Duodenal mucosa (tissue), 2 donors: ENCODE data around the gene ZER1.
"Not testable (repeated sequence)": the region's sequence is repeated elsewhere in the genome, so short reads cannot be mapped to it uniquely, and the experiment has no call there.

Source experiments
- H3K27ac ChIP-seq: one replicate; pipeline ENCODE4 v1.7.0; 2013; ENCODE audit warnings: low read depth, low read length
- H3K27me3 ChIP-seq, 2 donors: one replicate each; pipeline ENCODE4 v1.7.0; 2013; ENCODE audit warnings: low read length in 2 of 2, control low read depth in 1 of 2; ENCODE audit not compliant: insufficient read depth in 2 of 2, control insufficient read depth in 1 of 2
- H3K36me3 ChIP-seq, 2 donors: one replicate each; pipeline ENCODE4 v1.7.0; 2013; ENCODE audit warnings: low read length in 2 of 2, control low read depth in 1 of 2; ENCODE audit not compliant: insufficient read depth in 2 of 2, control insufficient read depth in 1 of 2
- H3K4me1 ChIP-seq, 2 donors: one replicate each; pipeline ENCODE4 v1.7.0; 2013; ENCODE audit warnings: low read length in 2 of 2, control low read depth in 1 of 2; ENCODE audit not compliant: insufficient read depth in 2 of 2, control insufficient read depth in 1 of 2
- H3K4me3 ChIP-seq, 2 donors: one replicate each; pipeline ENCODE4 v1.7.0; 2013; ENCODE audit warnings: low read length in 2 of 2, low read depth in 1 of 2
- H3K9ac ChIP-seq, 2 donors: one replicate each; pipeline ENCODE4 v1.7.0; 2013; ENCODE audit warnings: low read length in 2 of 2, low read depth in 1 of 2
- H3K9me3 ChIP-seq, 2 donors: one replicate each; pipeline ENCODE4 v1.7.0; 2013; ENCODE audit warnings: low read length in 2 of 2, control low read depth in 1 of 2; ENCODE audit not compliant: control insufficient read depth in 1 of 2

ZER1 gene

DNA sequence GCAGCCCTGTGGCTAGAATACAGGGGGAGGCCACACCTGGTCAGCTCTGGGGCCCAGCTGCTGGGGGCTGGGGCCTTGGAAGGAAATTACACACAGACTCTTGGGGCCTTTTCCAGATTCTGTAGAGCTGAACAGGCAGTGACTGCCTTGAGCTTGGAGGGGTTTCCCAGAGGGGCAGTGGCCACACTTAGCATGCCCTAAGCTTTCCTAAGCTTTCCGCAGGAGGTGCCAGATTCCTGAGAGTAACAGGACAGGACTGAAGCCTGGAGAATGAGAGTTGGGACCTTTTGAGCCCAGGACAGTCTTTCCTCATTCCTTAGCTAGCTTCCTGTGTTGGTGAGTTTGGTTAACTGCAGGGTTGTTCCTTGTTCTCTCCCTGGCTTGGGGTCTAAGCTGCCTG lies 16.7 kb upstream of the ZER1 start:
- Histone ChIP-seq H3K36me3 (peaks cover 17 to 32% of the 10 kb centered on the region in 2 donors), H3K9ac (peak overlapping the region in 1 of 2 donors; percentile 54), H3K4me1 (peaks cover 15 to 17% of the 10 kb centered on the region in 2 donors), H3K27ac (no peak overlapping the region), H3K4me3 (peak overlapping the region; percentile 92 to 97), H3K9me3 (no peaks in the 10 kb centered on the region), H3K27me3 (no peaks in the 10 kb centered on the region)

DNA sequence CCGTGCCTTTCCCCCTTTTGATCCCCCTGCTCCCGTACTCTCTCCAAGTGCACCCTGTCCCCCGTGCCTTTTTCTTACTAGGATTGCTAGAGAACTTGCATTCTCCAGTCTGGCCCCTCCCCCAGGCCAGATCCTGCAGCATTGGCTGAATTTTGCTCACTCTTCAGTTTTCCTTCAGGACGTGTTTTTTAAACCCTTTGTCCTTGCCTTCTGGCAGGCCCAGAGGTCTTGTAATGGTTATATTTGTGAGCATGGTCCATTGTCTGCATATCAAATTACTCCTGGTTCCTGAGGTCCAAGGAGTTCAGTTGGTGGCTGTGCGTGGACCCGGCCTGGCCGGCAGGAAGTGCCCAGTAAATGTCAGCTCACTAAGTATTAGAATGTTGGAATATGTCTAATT lies 15.9 kb upstream of the ZER1 start:
- peak overlapping the region; percentile 54 to 74 for H3K9ac ChIP-seq
- no peak overlapping the region for H3K27ac ChIP-seq
- H3K27me3 ChIP-seq: no peaks in the 10 kb centered on the region
- H3K9me3 ChIP-seq: no peaks in the 10 kb centered on the region
- peaks cover 14 to 25% of the 10 kb centered on the region in 2 donors for H3K36me3 ChIP-seq
- H3K4me1 ChIP-seq: peaks cover 8 to 17% of the 10 kb centered on the region in 2 donors
- peak overlapping the region; percentile 92 to 97 for H3K4me3 ChIP-seq

- Histone ChIP-seq H3K36me3 (peaks cover 7 to 18% of the 10 kb centered on the region in 2 donors), H3K9me3 (no peaks in the 10 kb centered on the region)
Measured at GRCh38 chr9:128786681-128787601, 15.2 kb upstream of the ZER1 start, which contains the start of gene TBC1D13. Gene TBC1D13 (plus strand): TSS chr9:128787253. CDS start chr9:128787354, 101 bp downstream.

DNA sequence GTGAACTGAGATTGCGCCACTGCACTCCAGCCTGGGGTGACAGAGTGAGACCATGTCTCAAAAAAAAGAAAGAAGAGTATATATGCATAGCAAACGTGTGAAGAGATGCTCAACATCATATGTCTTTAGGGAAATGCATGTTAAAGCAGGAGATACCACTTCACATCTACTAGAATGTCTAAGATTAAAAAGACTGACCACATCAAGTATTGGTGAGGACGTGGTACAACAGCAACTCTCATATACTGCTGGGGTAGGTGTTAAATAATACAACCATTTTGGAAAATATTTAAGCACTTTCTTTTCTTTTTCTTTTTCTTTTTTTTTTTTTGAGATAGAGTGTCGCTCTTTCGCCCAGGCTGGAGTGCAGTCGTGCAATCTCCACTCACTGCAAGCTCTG lies 13.7 kb upstream of the ZER1 start:
- Histone ChIP-seq H3K4me1 (peaks cover 8 to 17% of the 10 kb centered on the region in 2 donors), H3K9me3 (no peaks in the 10 kb centered on the region), H3K4me3 (no peak overlapping the region), H3K27ac (no peak overlapping the region), H3K9ac (no peak overlapping the region), H3K27me3 (no peaks in the 10 kb centered on the region), H3K36me3 (peaks cover 0 to 3% of the 10 kb centered on the region in 2 donors)

More at GRCh38 chr9:128786681-128787601, 15.2 kb upstream of the ZER1 start, which contains the start of gene TBC1D13:
- peak within 1 kb of the TSS; percentile 32 for H3K27ac ChIP-seq
- peaks cover 8 to 17% of the 10 kb centered on the region in 2 donors for H3K4me1 ChIP-seq
- H3K4me3 ChIP-seq: peak within 1 kb of the TSS; percentile 92 to 97
- peak within 1 kb of the TSS; percentile 74 to 93 for H3K9ac ChIP-seq
- no peaks in the 10 kb centered on the region for H3K27me3 ChIP-seq

DNA sequence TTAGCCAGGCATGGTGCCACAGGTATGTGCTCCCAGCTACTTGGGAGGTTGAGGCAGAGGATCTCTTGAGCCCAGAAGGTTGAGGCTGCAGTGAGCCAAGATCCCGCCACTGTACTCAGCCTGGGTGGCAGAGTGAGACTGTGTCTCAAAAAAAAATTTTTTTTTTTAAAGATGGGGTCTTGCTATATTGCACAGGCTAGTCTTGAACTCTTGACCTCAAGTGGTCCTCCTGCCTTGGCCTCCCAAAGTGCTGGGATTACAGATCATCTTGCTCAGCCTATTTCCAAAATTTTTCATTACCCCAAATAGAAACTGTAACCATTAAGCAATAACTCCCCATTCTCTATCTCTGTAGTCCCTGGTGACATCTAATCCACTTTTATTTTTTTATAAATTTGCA lies 10.9 kb upstream of the ZER1 start:
- Histone ChIP-seq H3K9me3 (no peaks in the 10 kb centered on the region), H3K27ac (no peak overlapping the region), H3K4me3 (no peak overlapping the region)

GRCh38 chr9:128781187-128782070 lies 9.7 kb upstream of the ZER1 start:
- no peak overlapping the region for H3K9ac ChIP-seq
- H3K9me3 ChIP-seq: no peaks in the 10 kb centered on the region
- no peaks in the 10 kb centered on the region for H3K27me3 ChIP-seq
- H3K36me3 ChIP-seq: no peaks in the 10 kb centered on the region
- H3K4me1 ChIP-seq: peaks cover 0 to under 1% of the 10 kb centered on the region in 2 donors
- no peak overlapping the region for H3K4me3 ChIP-seq
- no peak overlapping the region for H3K27ac ChIP-seq

More for the DNA sequence above, 10.9 kb upstream of the ZER1 start:
- Histone ChIP-seq H3K4me1 (peaks cover under 1 to 7% of the 10 kb centered on the region in 2 donors), H3K27me3 (no peaks in the 10 kb centered on the region), H3K9ac (no peak overlapping the region), H3K36me3 (no peaks in the 10 kb centered on the region)

DNA sequence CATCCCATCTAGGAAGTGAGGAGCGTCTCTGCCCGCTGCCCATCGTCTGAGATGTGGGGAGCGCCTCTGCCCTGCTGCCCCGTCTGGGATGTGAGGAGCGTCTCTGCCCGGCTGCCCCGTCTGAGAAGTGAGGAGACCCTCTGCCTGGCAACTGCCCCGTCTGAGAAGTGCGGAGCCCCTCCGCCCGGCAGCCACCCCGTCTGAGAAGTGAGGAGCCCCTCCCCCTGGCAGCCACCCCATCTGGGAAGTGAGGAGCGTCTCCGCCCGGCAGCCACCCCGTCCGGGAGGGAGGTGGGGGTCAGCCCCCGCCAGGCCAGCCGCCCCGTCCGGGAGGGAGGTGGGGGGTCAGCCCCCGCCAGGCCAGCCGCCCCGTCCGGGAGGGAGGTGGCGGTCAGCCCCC lies 8.4 kb upstream of the ZER1 start:
- H3K27ac ChIP-seq, H3K27me3 ChIP-seq, H3K4me1 ChIP-seq, H3K9me3 ChIP-seq, H3K9ac ChIP-seq, H3K4me3 ChIP-seq, H3K36me3 ChIP-seq: not testable (repeated sequence)

DNA sequence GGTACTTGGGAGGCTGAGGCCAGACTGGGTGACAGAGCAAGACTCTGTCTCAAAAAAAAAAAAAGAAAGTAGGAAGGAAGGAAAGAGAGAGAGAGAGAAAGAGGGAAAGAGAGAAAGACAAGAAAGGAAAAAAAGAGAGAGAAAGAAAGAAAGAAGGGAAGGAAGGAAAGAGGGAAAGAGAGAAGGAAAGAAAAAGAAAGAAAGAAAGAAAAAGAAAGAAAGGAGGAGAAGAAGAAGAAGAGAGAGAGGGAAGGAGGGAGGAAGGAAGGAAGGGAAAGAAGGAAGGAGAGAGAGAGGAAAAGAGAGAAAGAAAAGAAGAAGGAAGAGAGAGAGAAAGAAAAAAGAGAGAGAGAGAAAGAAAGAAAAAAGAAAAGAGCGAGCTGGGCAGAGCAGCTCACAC lies 3.1 kb upstream of the ZER1 start:
- H3K4me3 ChIP-seq: no peak overlapping the region
- no peaks in the 10 kb centered on the region for H3K27me3 ChIP-seq
- H3K9me3 ChIP-seq: no peaks in the 10 kb centered on the region
- H3K27ac ChIP-seq: no peak overlapping the region
- peaks cover 8 to 13% of the 10 kb centered on the region in 2 donors for H3K4me1 ChIP-seq
- H3K9ac ChIP-seq: no peak overlapping the region
- H3K36me3 ChIP-seq: no peaks in the 10 kb centered on the region

- Histone ChIP-seq H3K36me3 (peaks cover 0 to under 1% of the 10 kb centered on the region in 2 donors), H3K4me1 (peaks cover 12 to 13% of the 10 kb centered on the region in 2 donors), H3K27ac (no peak overlapping the region), H3K4me3 (no peak overlapping the region), H3K9me3 (no peaks in the 10 kb centered on the region), H3K27me3 (no peaks in the 10 kb centered on the region), H3K9ac (no peak overlapping the region)
Measured at GRCh38 chr9:128773049-128773448, 1.3 kb upstream of the ZER1 start.
